HG03280 (cell line): ENCODE data around the gene TRPV4.

Source experiments
- ATAC-seq: cut with Tn5 transposase; IDR thresholded peaks from one replicate; pipeline ENCODE4 v1.9.1; 2021; ENCODE audit warnings: mild to moderate bottlenecking, moderate library complexity; ENCODE audit not compliant: unreplicated experiment

TRPV4 gene

DNA sequence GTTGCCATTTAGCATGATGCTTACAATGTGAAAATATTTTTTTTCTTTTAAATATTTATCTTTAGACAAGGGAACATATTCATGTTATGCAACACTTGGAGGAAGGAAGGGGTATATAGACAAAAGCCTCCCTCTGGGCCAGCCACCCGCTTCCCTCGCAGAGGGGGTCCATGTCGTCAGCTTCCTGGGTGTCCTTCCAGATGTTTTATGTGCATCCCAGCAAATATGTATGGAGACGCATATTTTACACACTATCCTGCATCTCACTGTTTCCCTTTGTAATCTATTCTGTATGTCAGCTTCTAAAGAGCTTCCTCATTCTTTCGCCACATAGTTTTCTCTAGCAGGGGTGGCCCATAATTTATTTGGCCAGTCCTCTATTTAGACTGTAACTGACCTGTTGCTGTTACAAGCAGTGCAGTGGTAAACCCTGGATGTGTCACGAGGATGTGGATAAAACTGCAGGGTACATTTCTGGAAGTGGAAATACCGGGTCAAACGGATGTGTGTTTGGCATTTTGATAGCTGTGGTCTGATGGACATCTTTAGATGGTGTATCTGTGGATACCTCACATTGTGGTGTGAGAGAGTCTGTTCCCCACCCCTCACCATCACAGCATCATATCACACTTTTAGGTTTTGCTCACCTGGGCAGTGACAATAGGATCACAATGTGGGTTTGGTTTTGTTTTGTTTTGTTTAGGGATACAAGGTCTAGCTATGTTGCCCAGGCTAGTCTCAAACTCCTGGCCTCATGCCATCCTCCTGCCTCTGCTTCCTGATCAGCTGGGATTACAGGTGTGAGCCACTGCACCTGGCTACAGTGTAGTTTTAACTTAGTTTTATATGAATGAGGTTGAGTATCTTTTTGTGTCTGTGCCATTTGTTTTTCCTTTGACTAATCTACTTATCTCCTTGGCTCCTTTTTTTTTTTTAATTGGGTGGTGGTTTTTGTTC is 87.9 kb downstream of the TRPV4 start:
- no peak for ATAC-seq

DNA sequence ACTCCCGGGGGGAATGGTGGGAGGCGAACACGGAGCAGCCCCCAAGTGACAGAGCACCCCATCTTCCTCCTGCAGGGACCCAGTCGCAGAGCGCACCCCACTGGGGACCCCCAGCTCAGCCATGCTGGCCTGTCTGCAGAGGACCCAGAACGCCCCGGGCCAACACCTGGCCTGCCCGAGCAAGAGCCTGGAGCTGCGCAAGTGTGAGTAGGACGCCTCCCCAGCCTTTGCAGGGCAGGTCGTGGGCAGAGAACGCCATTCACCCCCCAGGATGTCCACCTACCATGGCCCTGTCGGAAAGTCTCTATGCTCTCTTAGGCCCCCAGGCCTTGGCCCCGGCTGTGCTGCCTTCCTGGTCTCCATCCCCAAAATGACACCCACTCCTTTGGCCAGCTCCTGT is 89.2 kb downstream of the TRPV4 start:
- ATAC-seq, result no peak

DNA sequence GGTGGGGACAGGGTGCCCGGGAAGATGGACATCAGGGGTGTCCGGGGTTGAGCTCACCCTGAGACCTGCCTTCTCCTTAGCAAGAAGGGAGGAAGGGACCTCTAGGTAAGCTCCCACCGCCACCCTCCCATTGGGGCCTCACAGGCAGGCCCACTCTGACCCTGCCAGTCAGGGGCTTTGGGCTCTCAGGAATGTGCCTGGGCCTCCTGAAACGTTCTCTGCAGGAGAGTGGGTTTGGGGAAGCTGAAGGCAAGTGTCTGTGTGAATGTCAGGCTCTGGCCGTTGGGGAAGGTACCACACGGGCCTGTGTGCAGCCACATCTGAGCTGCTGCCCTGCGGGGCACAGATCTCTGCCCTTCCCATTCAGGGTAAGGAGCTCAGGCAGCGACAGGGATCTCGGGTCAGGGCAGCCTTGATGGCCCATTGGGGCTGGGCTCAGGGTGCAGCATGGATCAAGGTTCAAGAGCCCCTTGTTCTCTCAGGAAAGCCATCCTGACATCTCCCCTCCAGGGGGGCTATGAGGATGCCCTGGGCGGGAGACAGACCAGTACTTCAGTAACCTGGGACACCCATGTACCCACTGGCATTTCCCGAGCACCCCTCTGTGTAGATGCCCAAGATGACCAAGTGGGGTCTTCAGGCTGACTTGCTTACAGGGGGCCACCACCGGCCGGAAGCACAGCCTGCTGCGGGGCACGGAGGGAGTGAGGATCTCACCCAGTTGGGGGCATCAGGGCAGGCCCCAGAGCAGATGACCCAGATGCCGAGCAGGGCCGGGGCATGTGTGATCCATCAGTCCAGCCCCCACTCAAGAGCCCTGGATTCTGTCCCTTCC is 89.9 kb downstream of the TRPV4 start:
- no peak for ATAC-seq

DNA sequence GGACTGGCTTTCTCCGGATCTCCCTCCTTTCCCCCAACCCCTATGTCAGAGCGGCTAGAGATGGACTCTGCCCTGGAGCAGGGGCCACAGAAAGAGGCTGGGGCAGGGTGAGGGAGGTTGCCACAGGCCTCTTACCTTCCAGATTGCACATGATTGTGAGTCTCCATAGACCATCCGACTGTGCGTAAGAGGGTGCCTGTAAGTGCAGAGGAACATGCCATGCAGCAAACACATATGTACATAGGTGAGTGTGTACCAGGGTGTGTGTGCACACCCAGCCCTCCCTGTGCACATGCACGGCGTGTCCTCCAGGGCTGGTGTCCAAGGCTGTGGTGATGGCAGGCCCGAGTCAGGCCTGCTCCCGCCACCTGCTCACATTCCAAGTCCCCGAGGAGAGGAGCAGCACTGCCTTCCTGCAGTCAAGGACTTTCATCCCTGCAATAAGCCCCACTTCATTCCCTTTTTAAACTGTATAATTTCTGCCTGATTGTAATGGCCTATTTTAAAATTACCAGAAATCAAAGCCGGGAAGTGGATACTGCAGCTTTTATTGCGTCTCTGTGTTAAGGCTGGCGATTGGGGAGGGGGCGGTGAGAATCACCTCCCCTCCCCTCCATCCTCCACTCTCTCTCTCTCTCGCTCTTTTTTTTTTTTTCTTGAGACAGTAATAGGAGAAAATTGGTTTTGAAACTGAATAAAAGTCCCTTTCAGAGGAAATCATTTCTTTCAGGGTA is 91.1 kb downstream of the TRPV4 start:
- ATAC-seq, result no peak

DNA sequence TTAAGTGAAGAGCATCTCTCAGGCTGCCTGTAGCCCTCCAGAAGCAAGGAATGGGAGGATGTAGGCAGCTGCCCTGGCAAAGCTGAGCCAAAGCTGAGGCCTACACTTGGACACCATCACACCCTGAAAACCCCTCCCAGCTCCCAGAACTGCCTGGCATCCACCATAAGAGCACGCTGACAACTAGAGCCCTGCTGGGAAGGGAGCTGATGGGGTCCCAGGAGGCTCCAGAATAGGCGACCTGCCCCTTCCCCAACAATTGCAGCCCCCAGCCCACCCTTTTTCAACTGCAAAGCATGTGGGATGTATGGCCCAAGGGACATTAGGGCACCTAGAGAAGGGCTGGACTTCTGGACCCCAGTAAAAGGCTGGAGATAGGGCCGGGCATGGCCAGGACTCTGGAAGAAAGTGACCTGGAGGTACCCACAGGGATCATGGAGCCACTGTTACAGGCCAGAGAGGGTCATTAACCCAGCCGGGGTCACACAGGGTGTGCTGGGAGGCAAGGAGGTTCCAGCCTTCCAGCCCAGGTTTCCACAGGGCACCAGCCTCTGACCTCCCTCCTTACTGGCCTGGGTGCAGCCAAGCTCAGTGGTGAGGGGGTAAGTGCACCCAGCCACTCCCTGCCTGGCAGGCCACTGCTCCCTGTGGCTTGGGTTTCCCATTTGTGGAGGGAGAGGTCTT is 91.8 kb downstream of the TRPV4 start:
- no peak for ATAC-seq

DNA sequence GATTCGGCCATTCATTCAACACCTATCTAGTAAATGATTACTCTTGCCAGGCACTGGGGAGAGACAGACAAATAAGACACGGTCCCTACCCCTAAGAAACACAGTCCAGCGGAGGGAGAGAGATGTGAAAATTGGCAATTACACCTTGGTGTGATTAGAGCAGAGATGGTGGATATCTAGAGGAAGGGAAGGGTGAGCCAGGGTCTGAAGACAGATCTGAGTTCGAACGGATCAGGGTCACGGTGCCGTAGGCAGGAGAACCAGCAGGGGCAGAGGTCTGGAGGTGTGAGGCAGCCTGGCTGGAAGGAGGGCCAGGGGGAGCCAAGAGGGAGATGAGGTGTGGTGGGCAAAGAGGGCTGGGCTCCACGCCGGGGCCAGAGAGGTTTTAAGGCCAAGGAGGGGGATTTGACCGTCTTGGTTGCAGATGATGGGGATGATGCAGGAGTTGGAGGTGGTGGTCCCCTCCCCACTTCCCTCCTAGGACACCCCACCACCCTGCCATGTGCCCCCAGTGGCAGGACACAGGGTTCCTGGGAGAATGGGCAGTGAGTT is 92.4 kb downstream of the TRPV4 start:
- ATAC-seq, result no peak

DNA sequence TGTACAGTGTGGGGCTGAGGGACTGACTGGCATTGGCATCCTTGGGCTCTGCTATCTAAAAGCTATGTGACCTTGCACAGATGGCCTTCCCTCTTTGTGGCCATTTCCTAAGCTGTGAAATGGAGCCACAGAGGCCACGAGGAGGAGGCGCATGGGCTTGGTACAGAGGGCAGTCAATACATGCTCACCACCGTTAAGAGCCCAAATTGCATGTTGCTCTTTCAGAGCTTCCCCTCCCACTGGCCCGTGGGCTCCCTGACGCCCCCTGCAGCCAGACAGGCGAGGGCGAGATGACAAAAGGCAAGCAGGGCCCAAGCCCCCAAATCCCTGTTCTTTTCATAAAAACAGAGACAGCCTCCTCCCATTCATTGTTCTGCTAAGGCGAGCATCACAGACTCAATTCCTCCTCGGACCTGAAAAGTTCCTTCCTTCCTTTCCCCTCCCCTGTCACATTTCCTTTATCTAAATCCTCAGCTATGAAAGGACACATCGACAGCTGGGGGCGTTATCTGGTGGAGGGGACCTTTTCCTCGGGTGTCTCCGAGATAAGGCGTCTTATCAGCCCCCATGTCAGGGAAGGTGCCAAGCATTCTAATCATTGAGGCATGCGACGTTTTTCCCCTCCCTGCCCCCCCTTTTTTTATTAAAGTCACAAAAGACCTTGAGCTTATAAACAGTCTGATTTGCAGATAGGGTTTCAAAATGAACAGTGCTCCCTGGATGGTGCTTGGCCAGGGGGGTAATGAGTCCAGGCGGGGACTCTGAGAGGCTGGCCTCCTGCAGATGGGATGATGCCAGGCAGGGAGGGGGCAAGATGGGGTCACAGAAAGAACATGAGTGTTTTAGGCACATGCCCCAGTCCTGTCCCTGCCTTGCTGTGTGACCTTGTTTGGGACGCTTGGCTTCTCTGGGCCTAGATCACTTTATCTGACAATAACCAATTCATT is 93.2 kb downstream of the TRPV4 start:
- no peak for ATAC-seq

DNA sequence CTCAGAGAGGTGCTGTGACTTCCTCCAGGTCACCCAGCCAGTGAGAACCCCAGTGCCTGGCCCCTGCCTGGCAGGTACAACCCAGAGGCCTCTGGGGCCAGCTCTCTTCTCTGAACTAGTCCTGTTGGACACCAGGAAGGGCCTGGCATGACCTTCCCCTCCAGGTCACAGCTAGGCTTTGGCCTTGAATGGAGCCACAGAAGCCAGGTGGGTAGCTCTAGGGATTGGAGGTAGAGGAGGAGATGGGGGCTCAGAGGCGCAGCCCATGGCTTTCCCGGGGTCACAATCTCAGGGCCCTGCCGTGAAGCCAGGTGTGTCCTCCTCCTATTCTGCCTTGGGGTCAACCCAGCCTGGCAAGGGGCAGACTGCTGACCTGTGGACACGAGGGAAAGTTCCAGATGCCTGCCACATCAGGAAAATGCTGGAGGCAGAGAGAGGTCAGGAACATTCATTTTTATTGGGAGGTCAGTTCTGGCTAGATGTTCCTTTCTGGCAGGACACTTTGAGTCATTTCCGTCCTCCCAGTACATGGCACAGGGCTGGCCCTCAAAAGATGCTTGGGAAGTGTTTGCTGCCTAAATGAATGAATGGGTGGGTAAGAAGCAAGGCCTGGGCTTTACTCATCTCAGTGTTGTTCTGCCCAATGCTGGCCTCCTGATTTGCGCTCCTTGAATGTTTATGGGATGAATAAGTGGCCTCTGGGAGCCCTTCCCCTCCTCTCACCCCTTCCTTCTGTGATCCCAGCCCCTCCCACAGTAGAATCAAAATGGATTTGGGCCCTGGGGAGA is 94.1 kb downstream of the TRPV4 start:
- no peak for ATAC-seq

DNA sequence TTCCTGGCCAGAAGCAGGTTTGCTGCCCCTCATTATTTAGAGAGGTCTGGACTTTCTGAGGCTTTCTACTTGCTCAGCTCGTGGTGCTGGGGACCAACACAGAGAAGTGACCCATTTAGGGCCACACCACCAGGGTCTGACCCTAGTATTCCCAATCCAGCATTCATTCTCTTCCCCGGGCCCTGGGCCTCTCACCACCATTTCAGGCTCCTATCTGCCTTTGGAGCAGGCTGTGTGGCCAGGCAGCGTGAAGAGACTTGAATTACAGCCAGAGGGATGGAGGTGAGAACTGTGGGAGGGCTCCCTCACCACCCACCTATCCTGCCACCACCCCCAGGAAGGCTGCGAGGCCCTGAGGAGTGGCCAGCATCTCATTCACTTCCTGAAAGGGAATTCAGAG is 95.0 kb downstream of the TRPV4 start:
- no peak for ATAC-seq

DNA sequence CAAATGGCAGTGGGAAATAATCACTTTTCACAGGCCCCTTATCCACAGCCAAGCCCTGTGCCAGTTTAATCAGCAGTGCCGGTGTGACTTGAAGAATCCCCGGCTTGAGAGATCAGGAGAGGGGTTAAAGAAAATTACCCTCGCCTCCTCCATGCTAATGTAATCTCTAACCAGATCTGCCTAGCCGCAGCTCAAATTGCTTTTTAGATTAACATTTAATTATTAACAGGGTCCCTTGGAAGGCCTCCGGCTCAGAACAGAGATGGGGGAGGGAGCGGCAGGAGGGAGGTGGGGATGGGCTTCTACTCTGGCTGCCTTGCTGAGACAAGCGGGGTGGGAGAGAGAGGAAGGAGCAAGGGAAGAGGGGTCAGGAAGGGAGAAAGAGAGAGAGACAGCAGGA is 95.6 kb downstream of the TRPV4 start:
- no peak for ATAC-seq

DNA sequence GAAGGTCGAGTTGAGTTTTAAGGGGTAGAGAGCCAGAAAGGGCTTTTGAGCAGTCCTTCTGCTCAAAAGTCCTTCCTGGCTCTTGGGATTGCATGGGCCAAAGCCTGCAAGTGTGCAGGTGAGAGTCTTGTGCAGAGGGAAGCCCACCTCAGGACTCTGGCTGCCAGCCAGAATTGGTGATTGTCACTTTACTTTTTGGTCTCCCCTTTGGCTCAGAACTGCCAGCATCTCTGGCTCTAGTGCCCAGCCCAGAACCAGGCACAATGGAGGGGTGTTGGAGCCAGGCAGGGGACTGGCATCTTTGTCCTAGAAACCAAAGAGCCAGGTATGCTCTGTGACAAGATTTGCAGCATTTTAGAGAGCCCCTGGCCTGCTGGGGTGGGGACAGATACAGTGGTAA is 96.1 kb downstream of the TRPV4 start:
- no peak for ATAC-seq

DNA sequence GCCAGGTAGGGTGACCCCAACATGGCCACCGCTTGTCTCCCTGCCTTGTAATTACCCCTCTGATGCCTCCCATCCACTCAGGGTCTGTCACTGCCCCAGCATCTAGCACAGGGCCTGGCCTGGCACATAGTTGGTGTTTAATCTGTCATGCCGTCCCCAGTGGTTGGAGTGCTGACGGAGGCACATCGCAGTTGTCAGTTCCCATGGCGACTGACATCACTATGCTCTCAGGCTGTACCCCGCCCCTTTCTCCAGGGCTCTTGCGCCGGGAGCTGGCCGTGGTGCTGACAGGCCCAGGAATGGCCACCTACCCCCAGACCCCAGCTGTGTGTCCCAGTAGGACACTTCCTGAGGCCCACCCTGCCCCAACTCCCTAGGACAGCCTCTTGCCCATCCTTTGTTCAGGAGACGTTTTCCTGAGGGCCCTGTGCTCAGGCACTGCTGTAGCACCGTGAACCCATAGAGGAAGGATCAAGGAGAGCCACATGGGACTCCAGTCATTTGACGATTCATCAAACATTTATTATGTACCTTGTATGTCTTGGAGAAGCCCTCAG is 96.6 kb downstream of the TRPV4 start:
- ATAC-seq, result no peak

DNA sequence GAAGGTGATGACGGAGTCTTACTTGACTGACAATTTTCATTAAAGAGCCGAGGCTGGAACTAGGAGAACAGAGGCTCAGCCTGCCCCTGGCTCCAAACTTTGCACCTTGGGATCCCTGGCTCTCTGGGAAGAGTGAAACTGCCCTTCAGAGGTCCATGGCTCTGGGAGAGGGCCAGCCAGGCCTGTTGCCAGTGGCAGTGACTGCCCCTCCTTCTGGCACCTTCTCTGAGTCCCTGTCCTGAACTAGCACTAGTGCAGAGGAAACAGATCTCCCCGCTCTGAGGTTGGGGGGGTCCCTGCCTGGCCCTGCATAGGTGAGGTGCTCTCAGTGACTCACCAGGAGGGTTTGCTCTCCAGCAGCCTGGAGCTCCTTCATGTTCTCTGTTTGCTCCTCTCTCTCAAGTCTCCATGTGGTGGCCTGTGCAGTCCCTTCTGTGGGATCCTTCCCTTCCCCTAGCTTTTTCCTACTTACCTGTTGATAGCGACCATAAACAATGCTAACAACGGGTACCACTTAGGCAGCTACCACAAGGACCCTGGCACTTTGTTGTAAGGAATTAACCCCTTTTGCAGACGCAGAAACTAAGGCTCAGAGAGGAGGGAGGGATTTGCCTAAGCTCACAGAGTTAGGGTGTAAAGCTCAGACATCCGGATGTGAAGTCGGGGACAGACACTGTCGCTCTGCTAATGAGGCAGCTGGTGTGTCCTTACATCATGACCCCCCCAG is 97.2 kb downstream of the TRPV4 start:
- no peak for ATAC-seq

DNA sequence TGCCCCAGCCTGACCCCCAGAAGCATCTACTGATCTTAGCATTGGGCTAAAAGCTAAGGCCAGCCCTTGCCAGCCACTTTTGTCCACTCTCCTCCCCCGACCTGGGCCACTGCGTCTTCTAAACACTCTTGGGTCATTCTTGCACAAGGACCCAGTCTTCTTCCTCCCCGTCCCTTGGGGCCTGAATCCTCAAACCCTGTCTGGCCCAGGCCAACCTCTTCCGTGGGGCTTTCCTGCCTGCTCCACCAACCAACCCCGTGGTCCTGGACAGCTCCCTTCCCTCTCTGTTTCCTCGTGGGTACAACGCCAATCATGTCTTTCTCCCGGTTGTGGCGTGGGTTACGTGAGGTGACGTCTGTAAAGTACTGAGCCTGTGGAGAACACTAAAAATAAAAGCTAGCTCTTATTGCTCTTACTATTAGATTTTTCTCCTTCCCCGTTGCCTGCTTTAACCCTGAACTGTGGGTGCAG is 98.1 kb downstream of the TRPV4 start:
- no peak for ATAC-seq

DNA sequence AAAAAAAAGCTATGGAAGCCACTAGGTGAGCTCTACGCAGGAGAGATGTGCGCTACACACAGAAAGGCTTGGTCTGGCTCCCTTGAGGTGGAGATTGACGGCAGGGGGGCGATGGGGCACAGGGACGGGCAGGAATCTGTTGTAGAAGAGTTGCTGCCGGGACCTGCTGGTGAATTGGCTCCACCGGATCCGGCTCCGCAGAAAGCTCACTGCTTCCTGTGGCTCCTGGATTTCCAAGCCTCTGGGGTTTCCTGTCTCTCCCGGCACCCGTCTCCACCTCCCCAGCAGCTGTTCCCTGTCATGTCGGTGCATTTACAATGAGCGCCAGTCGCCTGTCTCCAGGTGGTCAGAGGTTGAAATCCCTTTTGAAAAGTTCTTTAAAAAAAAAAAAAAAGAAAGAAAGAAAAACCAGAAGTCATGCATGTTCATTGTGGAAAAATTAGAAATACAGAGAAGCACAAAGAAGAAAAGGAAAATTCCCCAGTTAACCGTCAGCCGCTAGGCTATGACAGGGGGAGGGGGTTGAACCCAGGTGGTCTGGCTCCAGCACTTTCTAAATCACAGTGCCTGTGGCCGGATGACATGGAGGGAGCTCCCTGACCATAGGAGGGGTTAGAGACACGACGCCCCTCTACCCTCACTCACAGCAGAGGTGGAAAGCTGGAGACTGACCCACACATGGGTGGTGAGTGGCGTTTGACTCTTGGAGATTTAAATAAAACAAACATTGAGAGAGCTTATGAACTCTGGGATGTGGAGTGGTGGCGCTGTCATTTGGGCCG is 98.8 kb downstream of the TRPV4 start:
- no peak for ATAC-seq
